Stimulated activated CD8-positive, alpha-beta memory T cell treated with anti-CD3 and anti-CD28 coated beads, Interleukin-2, amount 100 ng/mL, for 1 hour (primary cell): ENCODE measurements around the gene PPM1L.

ENCODE experiments used
- DNase-seq, 2 donors: peaks; one replicate each; pipeline ENCODE4 v3.0.0-alpha.2; 2020; ENCODE audit warnings: low read depth in 2 of 2

PPM1L gene

GRCh38 chr3:160763073-160763472 lies 7.0 kb downstream of the PPM1L start:
- DNase-seq = no peak

GRCh38 chr3:160765211-160765610 lies 9.2 kb downstream of the PPM1L start:
- DNase-seq = no peak

GRCh38 chr3:160768031-160768430 lies 12.0 kb downstream of the PPM1L start:
- no peak for DNase-seq

GRCh38 chr3:160768918-160769317 lies 12.9 kb downstream of the PPM1L start:
- no peak for DNase-seq

- no peak for DNase-seq
Measured at GRCh38 chr3:160771811-160772459, 15.9 kb downstream of the PPM1L start.

GRCh38 chr3:160773722-160774121 lies 17.7 kb downstream of the PPM1L start:
- DNase-seq = no peak

- DNase-seq = no peak
Measured at GRCh38 chr3:160774172-160774571, 18.1 kb downstream of the PPM1L start.

GRCh38 chr3:160778480-160778879 lies 22.4 kb downstream of the PPM1L start:
- no peak for DNase-seq

- DNase-seq = no peak
Measured at GRCh38 chr3:160779040-160779439, 23.0 kb downstream of the PPM1L start.

GRCh38 chr3:160780245-160780644 lies 24.2 kb downstream of the PPM1L start:
- no peak for DNase-seq

GRCh38 chr3:160781402-160781801 lies 25.4 kb downstream of the PPM1L start:
- no peak for DNase-seq

- DNase-seq = no peak
Measured at GRCh38 chr3:160781863-160782262, 25.8 kb downstream of the PPM1L start.

GRCh38 chr3:160784853-160785252 lies 28.8 kb downstream of the PPM1L start:
- no peak for DNase-seq

- DNase-seq = no peak
Measured at GRCh38 chr3:160790726-160791125, 34.7 kb downstream of the PPM1L start.

GRCh38 chr3:160792540-160792939 lies 36.5 kb downstream of the PPM1L start:
- DNase-seq = no peak

GRCh38 chr3:160793722-160794252 lies 37.8 kb downstream of the PPM1L start:
- no peak for DNase-seq

GRCh38 chr3:160796089-160796812 lies 40.2 kb downstream of the PPM1L start:
- DNase-seq = no peak

- no peak for DNase-seq
Measured at GRCh38 chr3:160796813-160797164, 40.8 kb downstream of the PPM1L start.

- no peak for DNase-seq
Measured at GRCh38 chr3:160797356-160797755, 41.3 kb downstream of the PPM1L start.

- DNase-seq = no peak
Measured at GRCh38 chr3:160801386-160802118, 45.5 kb downstream of the PPM1L start.

GRCh38 chr3:160804762-160805161 lies 48.7 kb downstream of the PPM1L start:
- DNase-seq = no peak

- DNase-seq = no peak
Measured at GRCh38 chr3:160806094-160806493, 50.1 kb downstream of the PPM1L start.

GRCh38 chr3:160806686-160807085 lies 50.7 kb downstream of the PPM1L start:
- DNase-seq = no peak
